Omental fat pad (tissue), 4 donors: Measurements from ENCODE around the gene TRPV4. TPM values are rescaled to one million over a fixed set of nuclear protein-coding genes. Genes with fewer than 3 reads are reported as not detected.

Experiments used
- ATAC-seq: fragments of 150-250 bp; one replicate; pipeline ENCODE4 v1.9.1; 2016; ENCODE audit warnings: mild to moderate bottlenecking, moderate library complexity; ENCODE audit not compliant: low FRiP score
- DNase-seq: peaks from one replicate; pipeline ENCODE4 v3.0.0-alpha.2; 2019; ENCODE audit warnings: low spot score
- total RNA-seq, 4 donors: library from RNA; depleted of rRNA; stranded (reverse); fragments of >200 nt; gene quantifications; one replicate each; pipeline ENCODE4 v1.1.0, GENCODE V29; 2016
- TF ChIP-seq, protein P1 (sequence below), 3 donors: fragments of 450-650 bp; IDR thresholded peaks; one replicate each; pipeline ENCODE4 v1.5.1; 2016 to 2017; ENCODE audit warnings: antibody characterized with exemption in 3 of 3, mild to moderate bottlenecking in 3 of 3, moderate library complexity in 2 of 3

The TRPV4 gene
- total RNA-seq, 4 donors from 2014 or later, result 1.2 to 2.4 (median 1.6) TPM

DNA sequence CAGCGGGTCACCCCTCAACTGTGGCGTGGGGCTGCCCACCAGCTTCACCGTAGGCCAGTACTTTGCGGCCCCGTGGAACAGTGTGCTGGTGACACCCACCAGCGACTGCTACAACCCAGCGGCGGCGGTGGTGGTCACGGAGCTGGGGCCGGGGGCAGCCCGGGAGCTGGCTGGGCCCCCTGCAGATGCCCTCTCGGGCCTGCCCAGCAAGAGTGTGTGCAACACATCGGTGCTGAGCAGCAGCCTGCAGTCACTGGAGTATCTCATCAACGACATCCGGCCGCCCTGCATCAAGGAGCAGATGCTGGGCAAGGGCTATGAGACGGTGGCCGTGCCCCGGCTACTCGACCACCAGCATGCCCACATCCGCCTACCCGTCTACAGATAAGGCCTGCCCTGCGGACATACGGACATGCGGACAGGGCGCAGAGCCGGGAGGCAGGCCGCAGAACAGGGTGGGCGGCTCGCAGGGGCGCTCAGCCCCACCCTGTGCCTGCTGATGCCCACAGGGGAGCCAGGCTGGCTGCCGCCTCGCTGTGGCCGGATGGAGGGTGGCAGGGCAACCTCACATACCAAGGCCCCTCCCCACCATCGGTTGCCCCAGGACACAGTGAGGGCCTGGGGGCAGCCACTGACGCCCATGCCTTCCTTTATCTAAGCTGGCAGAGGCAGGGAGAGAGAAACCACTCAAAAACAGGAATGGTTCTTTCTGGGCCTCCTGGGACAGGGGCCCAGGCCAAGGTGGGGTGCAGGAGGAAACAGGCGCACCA lies 64.1 kb downstream of the TRPV4 start:
- DNase-seq (peak; percentile 20), ATAC-seq (no peak)
- TF ChIP-seq, protein P1, sequence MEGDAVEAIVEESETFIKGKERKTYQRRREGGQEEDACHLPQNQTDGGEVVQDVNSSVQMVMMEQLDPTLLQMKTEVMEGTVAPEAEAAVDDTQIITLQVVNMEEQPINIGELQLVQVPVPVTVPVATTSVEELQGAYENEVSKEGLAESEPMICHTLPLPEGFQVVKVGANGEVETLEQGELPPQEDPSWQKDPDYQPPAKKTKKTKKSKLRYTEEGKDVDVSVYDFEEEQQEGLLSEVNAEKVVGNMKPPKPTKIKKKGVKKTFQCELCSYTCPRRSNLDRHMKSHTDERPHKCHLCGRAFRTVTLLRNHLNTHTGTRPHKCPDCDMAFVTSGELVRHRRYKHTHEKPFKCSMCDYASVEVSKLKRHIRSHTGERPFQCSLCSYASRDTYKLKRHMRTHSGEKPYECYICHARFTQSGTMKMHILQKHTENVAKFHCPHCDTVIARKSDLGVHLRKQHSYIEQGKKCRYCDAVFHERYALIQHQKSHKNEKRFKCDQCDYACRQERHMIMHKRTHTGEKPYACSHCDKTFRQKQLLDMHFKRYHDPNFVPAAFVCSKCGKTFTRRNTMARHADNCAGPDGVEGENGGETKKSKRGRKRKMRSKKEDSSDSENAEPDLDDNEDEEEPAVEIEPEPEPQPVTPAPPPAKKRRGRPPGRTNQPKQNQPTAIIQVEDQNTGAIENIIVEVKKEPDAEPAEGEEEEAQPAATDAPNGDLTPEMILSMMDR (IDR thresholded peaks at IDR 0.05), result no peak

DNA sequence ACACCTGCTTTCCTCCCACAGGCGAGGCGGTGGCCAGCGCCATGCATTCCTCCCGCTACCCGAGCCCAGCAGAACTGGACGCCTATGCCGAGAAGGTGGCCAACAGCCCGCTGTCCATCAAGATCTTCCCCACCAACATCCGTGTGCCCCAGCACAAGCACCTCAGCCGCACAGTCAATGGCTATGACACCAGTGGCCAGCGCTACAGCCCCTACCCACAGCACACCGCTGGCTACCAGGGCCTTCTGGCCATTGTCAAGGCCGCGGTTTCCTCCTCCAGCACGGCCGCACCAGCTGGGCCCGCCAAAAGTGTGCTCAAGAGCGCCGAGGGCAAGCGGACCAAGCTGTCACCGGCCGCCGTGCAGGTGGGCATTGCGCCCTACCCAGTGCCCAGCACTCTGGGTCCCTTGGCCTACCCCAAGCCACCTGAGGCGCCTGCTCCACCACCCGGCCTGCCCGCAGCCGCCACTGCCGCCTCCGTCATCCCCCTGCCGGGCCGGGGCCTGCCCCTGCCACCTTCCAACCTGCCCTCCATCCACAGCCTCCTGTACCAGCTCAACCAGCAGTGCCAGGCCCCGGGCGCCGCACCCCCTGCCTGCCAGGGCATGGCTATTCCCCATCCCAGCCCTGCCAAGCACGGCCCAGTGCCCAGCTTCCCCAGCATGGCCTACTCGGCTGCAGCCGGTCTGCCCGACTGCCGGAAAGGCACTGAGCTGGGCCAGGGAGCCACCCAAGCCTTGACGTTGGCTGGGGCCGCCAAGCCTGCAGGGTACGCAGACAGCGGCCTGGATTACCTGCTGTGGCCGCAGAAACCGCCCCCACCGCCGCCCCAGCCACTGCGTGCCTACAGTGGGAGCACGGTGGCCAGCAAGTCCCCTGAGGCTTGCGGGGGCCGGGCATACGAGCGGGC lies 65.0 kb downstream of the TRPV4 start:
- peak; percentile 11 for DNase-seq
- ATAC-seq, result no peak
- TF ChIP-seq, protein P1 (IDR thresholded peaks at IDR 0.05), result no peak

DNA sequence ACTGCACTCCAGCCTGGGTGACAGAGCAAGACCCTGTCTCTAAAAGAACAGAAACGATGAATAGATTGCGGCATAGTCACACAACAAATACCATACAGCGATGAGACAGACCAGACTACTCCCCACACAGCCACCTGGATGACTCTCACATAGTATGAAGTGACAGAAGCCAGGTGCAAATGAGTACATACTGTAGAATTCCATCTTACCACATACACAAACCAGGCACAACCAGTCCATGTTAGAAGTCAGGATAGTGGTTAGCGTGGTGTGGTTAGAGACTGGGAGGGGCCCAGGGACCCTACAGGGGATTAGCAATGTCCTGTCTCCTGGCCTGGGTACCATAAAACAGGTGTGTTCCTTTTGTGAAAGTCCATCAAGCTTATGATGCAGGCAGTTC lies 65.7 kb downstream of the TRPV4 start:
- TF ChIP-seq, protein P1 (IDR thresholded peaks at IDR 0.05), result no peak
- no peak for ATAC-seq
- DNase-seq, result no peak

DNA sequence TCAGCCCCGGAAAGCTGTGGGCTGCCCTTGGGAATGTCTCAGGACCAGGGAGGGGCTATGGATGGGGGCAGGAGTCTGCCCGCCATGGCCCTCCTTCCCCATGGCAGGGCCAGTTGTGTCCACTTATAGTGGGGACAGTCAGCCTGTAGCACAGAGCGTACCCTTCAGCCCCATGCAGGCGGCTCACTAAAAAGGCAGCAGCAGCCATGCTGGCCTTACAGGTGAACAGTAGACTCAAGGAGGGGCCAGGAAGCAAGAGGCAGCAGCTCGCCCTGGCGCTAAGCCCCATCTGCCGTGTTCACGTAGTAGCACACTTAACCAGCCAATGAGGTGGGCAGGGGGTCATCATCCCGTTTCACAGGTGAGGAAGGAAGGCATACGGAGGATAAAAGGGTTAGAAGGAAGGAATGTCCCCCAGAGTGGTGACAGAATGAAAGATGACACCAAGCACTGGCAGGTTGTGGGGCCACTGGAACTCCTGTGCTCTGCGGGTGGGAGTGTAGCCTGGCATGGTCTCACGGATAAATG lies 66.9 kb downstream of the TRPV4 start:
- TF ChIP-seq, protein P1 (IDR thresholded peaks at IDR 0.05), result no peak
- DNase-seq, result no peak

DNA sequence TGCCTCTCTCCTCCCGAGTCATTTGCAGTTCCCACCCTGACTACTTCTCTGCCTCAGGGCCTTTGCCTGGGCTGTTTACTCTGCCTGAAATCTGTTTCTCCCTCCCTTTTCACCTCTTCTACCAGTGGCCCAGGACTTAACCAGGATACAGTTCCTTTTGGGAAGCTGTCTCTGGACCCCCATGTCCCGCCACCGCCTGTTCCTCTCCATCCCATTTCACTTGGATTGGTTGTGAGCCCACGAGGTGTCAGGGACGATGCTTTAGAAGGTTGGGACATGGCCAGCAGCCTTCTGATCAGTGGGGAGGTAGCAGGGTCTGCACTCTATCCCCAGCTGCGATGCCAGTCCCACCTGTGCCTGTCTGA lies 67.8 kb downstream of the TRPV4 start:
- DNase-seq, result no peak
- ATAC-seq, result no peak
- TF ChIP-seq, protein P1 (IDR thresholded peaks at IDR 0.05), result no peak

More for the DNA sequence above, 66.9 kb downstream of the TRPV4 start:
- ATAC-seq, result no peak

DNA sequence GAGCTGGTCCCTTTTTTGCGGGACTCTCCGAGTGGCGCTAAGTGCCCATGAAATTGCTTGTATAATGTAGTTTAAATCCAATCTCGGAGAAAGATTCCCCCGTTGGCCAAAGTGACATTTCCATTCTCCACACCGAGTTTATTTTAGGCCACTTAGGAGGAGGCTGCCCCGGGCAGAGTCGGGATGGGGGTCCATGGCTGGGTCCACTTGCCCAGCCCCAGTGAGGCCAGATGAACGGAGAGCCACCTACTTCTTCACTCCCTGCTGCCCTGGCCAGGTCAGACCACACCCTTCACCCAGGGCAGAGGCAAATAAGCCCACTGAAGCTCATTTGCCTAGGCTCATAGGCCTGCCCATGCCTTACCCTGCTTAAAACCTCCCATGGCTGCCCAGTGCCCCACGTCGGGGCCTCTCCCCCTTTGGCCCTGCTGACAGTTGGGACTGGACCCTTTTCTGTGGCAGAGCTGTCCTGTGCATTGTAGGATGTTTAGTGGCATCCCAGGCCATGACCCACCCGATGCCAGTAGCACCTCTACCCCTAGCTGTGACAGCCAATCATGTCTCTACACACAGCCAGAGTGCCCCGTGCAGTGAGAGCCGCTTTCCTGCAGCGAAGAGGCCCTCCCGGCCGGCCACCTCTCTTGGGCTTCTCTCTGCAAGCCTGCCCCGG lies 68.3 kb downstream of the TRPV4 start:
- no peak for ATAC-seq
- TF ChIP-seq, protein P1 (IDR thresholded peaks at IDR 0.05), result no peak
- no peak for DNase-seq
